ENCODE results near the gene UGCG. TPM values are rescaled to one million over a fixed set of nuclear protein-coding genes. Genes with fewer than 3 reads are reported as not detected.

The UGCG gene
- total and polyA plus RNA-seq, 10 of the 15 experiments (the other 5 are each of a cell fraction or from before 2014, with no cell fraction given): 21.7 to 96.6 (median 48.9) TPM

DNA sequence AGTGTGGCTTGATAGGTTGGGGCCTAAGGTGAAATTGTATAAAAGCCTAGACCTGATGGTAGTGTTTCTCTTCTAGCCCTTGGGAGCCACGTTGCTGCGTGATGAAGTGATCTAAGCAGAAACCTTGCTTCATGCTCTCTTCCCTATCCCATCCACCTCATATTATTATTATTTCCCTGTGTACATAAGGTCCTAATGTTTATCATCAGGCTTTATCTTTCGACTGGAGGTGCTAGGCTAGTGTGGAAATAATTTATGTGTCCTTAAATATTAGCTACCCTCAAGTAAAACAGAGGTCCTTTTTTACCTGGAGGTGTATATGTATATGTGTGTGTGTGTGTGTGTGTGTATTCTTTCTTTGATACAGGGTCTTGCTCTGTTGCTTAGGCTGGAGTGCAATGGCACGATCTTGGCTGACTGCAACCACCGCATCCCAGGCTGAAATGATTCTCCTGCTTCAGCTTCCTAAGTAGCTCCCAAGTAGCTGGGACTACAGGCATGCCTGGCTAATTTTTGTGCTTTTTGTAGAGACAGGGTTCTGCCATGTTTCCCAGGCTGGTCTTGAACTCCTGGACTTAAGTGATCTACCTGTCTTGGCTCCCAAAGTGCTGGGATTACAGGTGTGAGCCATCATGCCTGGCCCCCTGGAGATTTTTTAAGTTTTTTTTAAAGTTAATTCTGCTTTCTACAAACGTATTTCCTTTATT is 3.7 kb downstream of the UGCG start:
- in situ Hi-C loops (cut with MboI): no loop called here
- Histone ChIP-seq H3K27ac (ENCODE audit: control insufficient read depth, insufficient read depth) (peak overlapping the region; percentile 93), H3K36me3 (ENCODE audit: control insufficient read depth in 2 of 2, insufficient read depth in 2 of 2, low read length in 1 of 2) (peaks cover 0 to 18% of the 10 kb centered on the region in 2 experiments; a peak in 2 of 4 replicates), H3K4me2 (ENCODE audit: control insufficient read depth, insufficient read depth) (peak overlapping the region; percentile 58), H3K27me3 (replicated peaks in 1 of 2; ENCODE audit: control insufficient read depth in 2 of 2, insufficient read depth in 2 of 2, low read length in 1 of 2) (no peaks in the 10 kb centered on the region), H2AFZ (ENCODE audit: control insufficient read depth, low read depth, low read length) (no peak overlapping the region), H3K4me3 (peak overlapping the region; percentile 80), H4K20me1 (ENCODE audit: control insufficient read depth, insufficient read depth) (peaks cover 8% of the 10 kb centered on the region), H3K4me1 (ENCODE audit: control insufficient read depth, insufficient read depth, low read length) (peaks cover 18% of the 10 kb centered on the region), H3K9me3 (replicated peaks; ENCODE audit: control insufficient read depth, insufficient read depth, low read length) (peaks cover 2% of the 10 kb centered on the region), H3K9ac (ENCODE audit: control insufficient read depth, insufficient read depth, low read length) (peak overlapping the region; percentile 9), H3K79me2 (ENCODE audit: control insufficient read depth, insufficient read depth, low read length) (peaks cover 90% of the 10 kb centered on the region)
- no peak for FAIRE-seq
- no peak for TF ChIP-seq CHD4 (IDR thresholded peaks at IDR 0.05)
- TF ChIP-seq, protein P1, sequence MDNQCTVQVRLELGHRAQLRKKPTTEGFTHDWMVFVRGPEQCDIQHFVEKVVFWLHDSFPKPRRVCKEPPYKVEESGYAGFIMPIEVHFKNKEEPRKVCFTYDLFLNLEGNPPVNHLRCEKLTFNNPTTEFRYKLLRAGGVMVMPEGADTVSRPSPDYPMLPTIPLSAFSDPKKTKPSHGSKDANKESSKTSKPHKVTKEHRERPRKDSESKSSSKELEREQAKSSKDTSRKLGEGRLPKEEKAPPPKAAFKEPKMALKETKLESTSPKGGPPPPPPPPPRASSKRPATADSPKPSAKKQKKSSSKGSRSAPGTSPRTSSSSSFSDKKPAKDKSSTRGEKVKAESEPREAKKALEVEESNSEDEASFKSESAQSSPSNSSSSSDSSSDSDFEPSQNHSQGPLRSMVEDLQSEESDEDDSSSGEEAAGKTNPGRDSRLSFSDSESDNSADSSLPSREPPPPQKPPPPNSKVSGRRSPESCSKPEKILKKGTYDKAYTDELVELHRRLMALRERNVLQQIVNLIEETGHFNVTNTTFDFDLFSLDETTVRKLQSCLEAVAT (IDR thresholded peaks at IDR 0.05): peak; percentile 15; the same call in 1 of the 2 replicates
- no peak for ATAC-seq
- SMC1A ChIA-PET (ENCODE audit: uncharacterized antibody, unreplicated experiment): interaction anchor here (0.6 to 3.3 kb wide), 16 partner anchors 9 to 178 kb away, joined by 3 to 20 read pairs (median 5); no protein-coding TSS in a partner anchor
- RAD21 ChIA-PET (ENCODE audit: unreplicated experiment): interaction anchor here (0.6 to 6.0 kb wide), 10 partner anchors 9 to 177 kb away, joined by 3 to 27 read pairs (median 7); no protein-coding TSS in a partner anchor
- BruUV-seq (replicated peaks): no TSS peak
- CTCF ChIA-PET: interaction anchor here (0.6 to 1.1 kb wide), 6 partner anchors 8 to 174 kb away, joined by 3 to 4 read pairs (median 3); no protein-coding TSS in a partner anchor
- intact Hi-C loops (cut with micrococcal nuclease; ENCODE audit: unreplicated experiment): loop anchor here (2.0 kb wide), 1 partner anchor 174 kb away; no protein-coding TSS in a partner anchor
- POLR2A ChIA-PET: interaction anchor here (0.6 to 7.0 kb wide), 8 partner anchors 9 to 171 kb away, joined by 3 to 45 read pairs (median 3); no protein-coding TSS in a partner anchor
- WGBS (ENCODE audit: insufficient coverage, insufficient replicate concordance, low lambda C conversion rate, missing lambda C conversion rate): 78% methylated on average over 6 of the region's 6 CpGs
- no peak for DNase-seq (ENCODE audit: low read depth, low spot score)

Data from GM12878 (cell line).